IPS DF 4.7 (cell line): Measurements from ENCODE around the gene CRYGS.

Source experiments
- DNase-seq: peaks from one replicate; pipeline ENCODE4 v3.0.0-alpha.2; 2013; ENCODE audit warnings: low spot score; ENCODE audit errors: extremely low read depth

Gene CRYGS

DNA sequence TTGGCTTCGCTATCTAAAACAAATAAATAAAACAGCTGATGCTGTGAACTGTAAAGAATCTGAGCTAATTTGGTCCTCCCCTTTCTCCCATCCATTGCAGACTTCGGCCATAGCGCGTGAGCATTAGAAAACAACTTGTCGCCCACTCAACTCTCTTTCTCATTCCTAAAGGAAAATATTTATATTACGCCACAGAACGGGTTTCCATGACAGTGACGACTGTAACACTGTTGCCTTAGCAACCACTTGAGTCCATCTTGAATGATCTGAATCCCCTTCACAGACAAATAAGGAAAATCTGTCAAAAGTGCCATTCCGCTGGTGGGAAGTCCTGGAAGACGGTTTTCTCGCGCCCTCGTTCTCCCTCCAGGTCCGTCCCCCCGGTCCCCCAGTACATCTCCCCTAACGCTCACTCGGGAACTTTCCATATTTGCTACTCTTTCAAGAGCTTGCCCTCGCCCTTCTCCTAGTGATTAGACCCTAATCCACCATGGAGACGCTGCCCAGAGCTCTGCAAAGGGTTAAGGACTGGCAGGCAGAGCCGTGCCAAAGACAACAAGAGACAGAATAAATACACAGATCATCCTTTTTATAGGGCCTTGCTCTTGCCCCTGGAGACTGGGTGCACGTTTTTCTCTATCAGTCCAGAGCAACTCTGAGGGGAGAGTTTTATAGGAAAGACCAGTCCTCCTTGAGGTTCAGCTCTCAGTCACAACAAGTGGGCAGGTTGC lies 50.5 kb downstream of the CRYGS start:
- DNase-seq: no peak

DNA sequence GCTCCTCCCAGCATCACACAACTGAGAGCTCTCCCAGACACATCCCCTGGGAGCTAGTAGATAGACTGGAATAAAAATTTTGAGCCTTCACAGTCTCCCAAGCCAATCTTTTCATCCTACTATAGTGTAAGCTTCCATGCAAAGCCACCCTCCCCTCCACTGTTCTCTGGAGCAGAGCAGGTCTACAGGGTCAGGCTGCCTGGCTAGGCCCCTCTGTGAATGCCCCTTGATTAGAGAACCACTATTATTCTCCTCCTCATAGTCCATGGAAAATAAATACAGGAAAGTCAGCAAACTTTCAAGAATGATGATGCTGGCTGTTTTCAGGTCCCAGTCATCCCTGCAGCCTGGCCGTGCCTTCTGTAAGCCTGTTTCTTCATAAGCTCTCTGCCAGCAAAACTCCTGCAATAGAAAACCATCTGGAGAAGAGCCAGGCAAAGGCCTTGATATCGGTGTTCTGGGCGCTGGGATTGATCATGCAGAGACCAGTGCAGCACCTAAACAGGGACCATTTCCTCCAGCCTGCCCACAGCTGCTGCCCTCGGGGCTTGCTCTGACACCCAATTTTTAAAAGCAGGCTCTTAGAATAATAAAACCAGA lies 51.7 kb downstream of the CRYGS start:
- no peak for DNase-seq

DNA sequence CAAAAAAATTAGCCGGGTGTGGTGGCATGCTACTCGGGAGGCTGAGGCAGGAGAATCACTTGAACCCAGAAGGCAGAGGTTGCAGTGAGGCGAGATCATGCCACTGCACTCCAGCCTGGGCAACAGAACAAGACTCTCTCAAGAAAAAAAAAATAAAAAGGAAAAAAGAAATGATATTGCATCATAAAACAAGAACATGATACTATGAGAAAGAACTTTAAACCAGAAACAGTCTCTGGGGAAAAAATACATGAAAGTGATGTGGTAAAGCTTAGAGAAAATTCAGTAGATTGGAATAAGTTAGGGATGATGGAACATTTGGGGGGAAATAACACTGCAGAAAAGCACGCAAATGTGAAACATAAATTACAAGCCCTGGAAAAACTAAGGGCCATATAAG lies 54.7 kb downstream of the CRYGS start:
- no peak for DNase-seq
